ENCODE measurements around the gene SRGAP3.

The SRGAP3 gene

DNA sequence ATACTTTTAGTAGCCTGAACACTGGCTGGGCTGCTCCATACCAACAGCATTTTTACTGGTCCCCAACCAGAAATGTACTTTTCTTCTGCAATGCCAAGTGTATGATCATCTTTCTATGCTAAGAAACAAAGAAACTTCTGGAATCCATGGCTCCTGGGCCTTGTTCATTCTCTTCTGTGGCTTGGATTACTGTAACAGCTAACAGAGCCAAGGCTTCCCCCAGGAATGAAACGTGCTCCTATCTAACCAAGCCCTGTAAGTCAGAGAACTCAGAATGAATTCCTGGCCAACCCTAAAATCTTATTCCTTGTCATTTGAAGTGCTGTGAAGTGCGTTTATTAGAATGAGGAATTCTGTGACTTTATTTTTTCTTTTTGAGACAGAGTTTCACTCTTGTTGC is 183.3 kb downstream of the SRGAP3 start:
- no peak for TF ChIP-seq CTCF (conservative IDR thresholded peaks at IDR 0.05)
- no peak overlapping the region for H3K27ac ChIP-seq

DNA sequence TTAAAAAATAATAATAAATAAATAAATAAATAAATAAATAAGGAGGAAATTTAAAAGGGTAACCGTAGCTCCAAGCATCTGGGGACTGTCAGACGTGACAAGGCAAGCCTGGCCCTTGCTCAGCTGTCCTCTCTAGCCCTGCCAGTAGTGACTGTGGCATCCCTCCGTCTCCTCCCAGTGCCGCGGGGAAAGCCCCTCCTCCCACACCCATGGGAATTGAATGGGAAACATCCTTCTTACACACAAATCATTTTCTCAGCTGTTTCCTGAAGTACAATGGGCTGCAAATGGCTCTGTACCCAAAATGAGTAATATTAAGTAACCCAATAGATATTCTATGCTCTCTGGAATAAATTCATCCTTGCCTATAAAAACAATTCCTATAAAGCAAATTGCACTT is 184.6 kb downstream of the SRGAP3 start:
- no peak for TF ChIP-seq CTCF (conservative IDR thresholded peaks at IDR 0.05)
- no peak for TF ChIP-seq ZFX (IDR thresholded peaks at IDR 0.05)
- H3K27ac ChIP-seq = no peak overlapping the region

DNA sequence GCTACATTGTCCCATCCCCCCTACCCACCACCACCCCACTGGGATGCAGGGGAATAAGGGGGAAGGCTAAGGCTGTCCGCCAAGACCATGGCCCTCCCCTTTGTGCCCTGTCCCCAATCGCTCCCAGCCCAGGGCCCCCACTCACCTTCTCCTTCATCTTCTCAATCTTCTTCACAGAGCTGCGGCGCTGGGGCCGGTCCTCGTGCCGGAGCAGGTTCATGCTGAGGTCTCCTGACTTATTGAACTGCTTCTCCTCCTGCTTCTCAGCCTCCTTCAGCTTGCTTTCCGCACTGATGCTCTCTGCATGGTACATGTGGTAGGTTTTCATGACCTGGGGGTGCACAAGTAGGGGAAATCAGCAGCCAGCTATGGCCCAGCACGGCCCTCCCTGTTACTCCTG is 185.2 kb downstream of the SRGAP3 start:
- TF ChIP-seq ZFX (IDR thresholded peaks at IDR 0.05) (no peak), CTCF (conservative IDR thresholded peaks at IDR 0.05) (no peak)
- no peak overlapping the region for H3K27ac ChIP-seq

DNA sequence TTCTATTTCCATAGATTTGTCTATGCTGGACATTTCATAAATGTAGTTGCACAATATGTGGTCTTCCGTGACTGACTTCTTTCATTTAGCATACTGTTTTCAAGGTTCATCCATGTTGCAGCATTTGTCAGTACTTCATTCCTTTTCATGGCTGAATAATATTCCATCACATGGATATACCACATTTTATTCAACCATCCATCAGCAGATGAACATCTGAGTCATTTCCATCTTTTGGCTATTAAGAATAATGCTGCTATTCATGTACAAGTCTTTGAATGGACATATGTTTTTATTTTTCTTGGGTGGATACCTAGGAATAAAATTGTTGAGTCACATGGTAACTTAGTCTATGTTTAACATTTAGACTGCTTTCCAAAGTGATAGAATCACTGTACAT is 186.9 kb downstream of the SRGAP3 start:
- TF ChIP-seq ZFX (IDR thresholded peaks at IDR 0.05) (no peak), CTCF (conservative IDR thresholded peaks at IDR 0.05) (no peak)
- H3K27ac ChIP-seq = no peak overlapping the region

GRCh38 chr3:9061634-9062033 is 187.8 kb downstream of the SRGAP3 start:
- TF ChIP-seq ZFX (IDR thresholded peaks at IDR 0.05) (no peak), CTCF (conservative IDR thresholded peaks at IDR 0.05) (no peak)
- no peak overlapping the region for H3K27ac ChIP-seq

DNA sequence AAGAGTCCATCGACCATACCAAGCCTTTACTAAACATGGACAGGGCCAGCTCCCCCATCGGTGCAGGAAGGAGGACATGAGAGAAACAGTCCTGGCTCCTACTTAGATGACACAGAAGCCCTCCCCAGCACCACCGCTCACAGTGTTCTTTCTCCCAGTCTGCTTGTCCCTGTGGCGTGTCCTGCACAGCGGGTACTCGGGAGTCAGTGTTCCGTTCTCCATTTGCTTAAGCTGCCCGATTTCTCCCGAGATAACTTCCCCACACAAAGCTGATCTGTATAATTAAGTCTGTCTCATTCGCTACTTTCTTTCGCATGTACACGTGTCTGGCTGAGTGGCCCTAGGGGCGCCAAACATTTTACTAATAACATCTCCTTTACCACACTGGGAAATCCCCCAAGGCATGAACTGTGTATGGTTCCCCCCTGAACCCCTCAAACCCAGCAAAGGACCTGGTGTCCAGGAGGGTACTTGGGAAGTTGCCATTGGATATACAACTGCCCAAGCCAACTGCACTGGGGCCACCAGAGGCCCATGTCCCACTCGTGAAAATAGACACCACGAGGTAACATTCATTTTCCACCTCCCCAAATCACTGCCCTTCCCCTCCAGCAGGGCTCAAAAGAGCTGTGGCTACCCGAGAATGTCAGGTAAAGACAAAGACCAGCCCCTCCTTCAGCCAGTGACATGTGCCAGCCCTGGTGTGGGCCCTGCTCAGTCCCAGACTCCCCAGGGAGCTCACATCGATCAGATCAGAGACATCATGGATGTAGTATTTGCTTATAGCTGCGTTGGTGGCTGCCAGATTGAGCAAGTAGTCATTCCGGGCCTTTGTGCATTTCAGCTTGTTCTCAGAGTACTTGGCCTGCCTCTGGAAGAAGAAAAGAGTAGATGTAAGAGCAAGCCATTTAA is 189.7 kb downstream of the SRGAP3 start:
- no peak overlapping the region for H3K27ac ChIP-seq
- no peak for TF ChIP-seq ZFX (IDR thresholded peaks at IDR 0.05)

DNA sequence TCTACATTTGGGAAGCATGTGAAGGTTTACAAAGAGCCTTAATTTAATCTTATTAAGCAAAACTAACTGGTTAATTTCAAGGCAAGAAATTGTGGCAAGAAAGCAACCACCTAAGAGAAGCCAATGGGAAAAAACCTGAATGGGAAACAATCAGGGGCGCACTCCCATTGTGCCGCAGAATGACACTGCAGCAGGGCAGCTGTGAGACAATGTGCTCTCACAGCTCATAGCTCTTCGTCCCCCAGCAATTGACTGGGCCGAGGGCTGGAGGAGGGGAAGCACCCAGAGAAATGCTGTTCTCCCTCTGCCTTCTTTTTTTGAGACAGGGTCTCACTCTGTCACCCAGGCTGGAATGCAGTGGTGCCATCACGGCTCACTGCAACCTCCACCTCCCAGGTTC is 192.9 kb downstream of the SRGAP3 start:
- TF ChIP-seq ZFX (IDR thresholded peaks at IDR 0.05) (no peak), CTCF (conservative IDR thresholded peaks at IDR 0.05) (no peak)
- no peak overlapping the region for H3K27ac ChIP-seq

All from C4-2B (cell line).